Transverse colon (tissue), 4 donors: ENCODE measurements around the gene FAM234A. TPM values are rescaled to one million over a fixed set of nuclear protein-coding genes. Genes with fewer than 3 reads are reported as not detected.
"Not testable (repeated sequence)": the region's sequence is repeated elsewhere in the genome, so short reads cannot be mapped to it uniquely, and the experiment has no call there.

Source experiments
- DNase-seq: peaks from one replicate; pipeline ENCODE4 v3.0.0-alpha.2; 2019
- H3K27ac ChIP-seq, 4 donors: fragments of 200-600 bp; sonication (generic); 2 replicates each; pipeline ENCODE4 v1.5.1; 2016 to 2018; ENCODE audit warnings: inconsistent platforms in 4 of 4
- H3K27me3 ChIP-seq: fragments of 200-600 bp; sonication (generic); 2 replicates; pipeline ENCODE4 v1.5.1; 2017; ENCODE audit warnings: inconsistent platforms
- H3K36me3 ChIP-seq, 4 donors: fragments of 200-600 bp; sonication (generic); 2 replicates each; pipeline ENCODE4 v1.5.1; 2017 to 2019; ENCODE audit warnings: inconsistent platforms in 4 of 4
- H3K4me1 ChIP-seq, 4 donors: fragments of 200-600 bp; sonication (generic); 2 replicates each; pipeline ENCODE4 v1.5.1; 2017 to 2020; ENCODE audit warnings: inconsistent platforms in 4 of 4
- H3K4me3 ChIP-seq, 4 donors: fragments of 200-600 bp; sonication (generic); 1 replicate in 1 of 4; 2 replicates in 3 of 4; pipeline versions ENCODE4 v1.5.1 to v1.6.1; 2017 to 2019; ENCODE audit warnings: inconsistent platforms in 4 of 4
- H3K9me3 ChIP-seq, 2 donors: fragments of 200-600 bp; sonication (generic); 2 replicates each; pipeline ENCODE4 v1.5.1; 2017 to 2019; ENCODE audit warnings: inconsistent platforms in 2 of 2
- EP300 ChIP-seq: sonication (generic); formaldehyde crosslinking; IDR thresholded peaks from one replicate; pipeline ENCODE4 v1.6.1; 2017; ENCODE audit warnings: antibody characterized with exemption, low read depth
- POLR2A ChIP-seq: fragments of 450-650 bp; IDR thresholded peaks from one replicate; pipeline ENCODE4 v1.6.1; 2016; ENCODE audit warnings: antibody characterized with exemption, mild to moderate bottlenecking, moderate library complexity
- POLR2AphosphoS5 ChIP-seq, 3 donors: sonication (generic); formaldehyde crosslinking; IDR thresholded peaks; one replicate each; pipeline ENCODE4 v1.6.1; 2016; ENCODE audit warnings: antibody characterized with exemption in 3 of 3
- WGBS, 2 donors: methylation state at CpG; one replicate each; pipeline ENCODE4 v1.1.5; 2018; ENCODE audit warnings: low coverage in 1 of 2; 5-methylcytosine and 5-hydroxymethylcytosine counted together
- in situ Hi-C, 4 donors: fragments of 200-750 bp; cut with MboI; loops; one replicate each; pipeline versions ENCODE4 v1.15.0 to v1.15.1; 2017; ENCODE audit warnings: low sequenced_read_pairs in 3 of 4, low pct_ligation_motif_present in 1 of 4, low pct_unique_long_range_greater_than_20kb in 1 of 4
- intact Hi-C: fragments of 100-400 bp; cut with DNase I; formaldehyde crosslinking; loops from one replicate; pipeline ENCODE4 v1.15.1; 2023; ENCODE audit warnings: low total_unique reads
- total RNA-seq, 4 donors: library from RNA; depleted of rRNA; stranded (reverse); fragments of >200 nt; gene quantifications; one replicate each; pipeline ENCODE4 v1.1.0, GENCODE V29; 2016
- TF ChIP-seq, protein P1 (sequence below), 5 experiments: fragments of 200-600 bp in 3 of 5; fragments of 450-650 bp in 2 of 5; sonication (generic) in 3 of 5; IDR thresholded peaks; 1 replicate in 2 of 5; 2 replicates in 3 of 5; pipeline ENCODE4 v1.5.1; 2016 to 2017; ENCODE audit warnings: antibody characterized with exemption in 5 of 5, inconsistent platforms in 3 of 5, mild to moderate bottlenecking in 2 of 5, moderate library complexity in 1 of 5

Gene FAM234A
- total RNA-seq, 4 donors from 2014 or later, result 55.4 to 328 (median 112) TPM

DNA sequence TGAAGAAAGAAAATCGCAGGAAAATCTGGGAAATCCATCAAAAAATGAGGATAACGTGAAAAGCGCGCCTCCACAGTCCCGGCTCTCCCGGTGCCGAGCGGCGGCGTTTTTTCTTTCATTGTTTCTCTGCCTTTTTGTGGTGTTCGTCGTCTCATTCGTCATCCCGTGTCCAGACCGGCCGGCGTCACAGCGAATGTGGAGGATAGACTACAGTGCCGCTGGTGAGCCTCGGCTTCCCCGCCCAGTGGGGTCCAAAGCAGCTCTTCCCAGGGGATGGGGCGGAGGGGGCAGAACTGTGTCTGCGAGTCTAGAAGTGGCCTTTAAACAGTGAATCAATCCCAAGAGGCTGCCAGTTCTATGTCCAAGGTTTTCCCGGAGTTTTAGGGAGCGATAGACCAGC is 19.8 kb downstream of the FAM234A start:
- Histone ChIP-seq H3K9me3 (no peaks in the 10 kb centered on the region), H3K36me3 (peaks cover 0 to 9% (median 3%) of the 10 kb centered on the region in 4 donors), H3K27ac (peak overlapping the region in 2 of 4 donors; percentile 63 to 80), H3K4me1 (peaks cover 5 to 43% (median 27%) of the 10 kb centered on the region in 4 donors), H3K27me3 (no peaks in the 10 kb centered on the region), H3K4me3 (no peak overlapping the region)
- 80 to 96% methylated on average over 2 to 25 of the region's 25 CpGs for WGBS, 2 donors
- no peak for DNase-seq
- TF ChIP-seq POLR2AphosphoS5 (IDR thresholded peaks at IDR 0.05) (no peak), EP300 (no peak), POLR2A (no peak)
- intact Hi-C loops, result no loop called here
- in situ Hi-C loops, result no loop called here

DNA sequence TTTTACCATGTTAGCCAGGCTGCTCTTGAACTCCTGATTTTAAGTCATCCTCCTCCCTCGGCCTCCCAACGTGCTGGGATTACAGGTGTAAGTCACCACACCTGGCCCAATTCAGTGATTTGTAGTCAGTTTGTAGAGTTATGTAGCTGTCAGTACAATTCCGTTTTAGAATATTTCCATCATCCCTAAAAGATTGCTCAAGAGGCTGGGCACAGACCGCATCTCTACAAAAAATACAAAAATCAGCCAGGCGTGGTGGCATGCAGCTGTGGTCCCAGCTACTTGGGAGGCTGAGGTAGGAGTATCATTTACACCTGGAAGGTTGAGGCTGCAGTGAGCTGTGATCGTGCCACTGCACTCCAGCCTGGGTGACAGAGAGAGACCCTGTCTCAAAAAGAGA is 20.6 kb downstream of the FAM234A start:
- no peaks in the 10 kb centered on the region for H3K9me3 ChIP-seq
- in situ Hi-C loops, result no loop called here
- WGBS, 2 donors, result 92% methylated on average over 6 of the region's 6 CpGs; no CpG with 5 or more reads in 1 of the 2 donors
- TF ChIP-seq POLR2A (no peak), POLR2AphosphoS5 (IDR thresholded peaks at IDR 0.05) (no peak), EP300 (no peak)
- TF ChIP-seq, protein P1, sequence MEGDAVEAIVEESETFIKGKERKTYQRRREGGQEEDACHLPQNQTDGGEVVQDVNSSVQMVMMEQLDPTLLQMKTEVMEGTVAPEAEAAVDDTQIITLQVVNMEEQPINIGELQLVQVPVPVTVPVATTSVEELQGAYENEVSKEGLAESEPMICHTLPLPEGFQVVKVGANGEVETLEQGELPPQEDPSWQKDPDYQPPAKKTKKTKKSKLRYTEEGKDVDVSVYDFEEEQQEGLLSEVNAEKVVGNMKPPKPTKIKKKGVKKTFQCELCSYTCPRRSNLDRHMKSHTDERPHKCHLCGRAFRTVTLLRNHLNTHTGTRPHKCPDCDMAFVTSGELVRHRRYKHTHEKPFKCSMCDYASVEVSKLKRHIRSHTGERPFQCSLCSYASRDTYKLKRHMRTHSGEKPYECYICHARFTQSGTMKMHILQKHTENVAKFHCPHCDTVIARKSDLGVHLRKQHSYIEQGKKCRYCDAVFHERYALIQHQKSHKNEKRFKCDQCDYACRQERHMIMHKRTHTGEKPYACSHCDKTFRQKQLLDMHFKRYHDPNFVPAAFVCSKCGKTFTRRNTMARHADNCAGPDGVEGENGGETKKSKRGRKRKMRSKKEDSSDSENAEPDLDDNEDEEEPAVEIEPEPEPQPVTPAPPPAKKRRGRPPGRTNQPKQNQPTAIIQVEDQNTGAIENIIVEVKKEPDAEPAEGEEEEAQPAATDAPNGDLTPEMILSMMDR (IDR thresholded peaks at IDR 0.05), result no peak
- no peak overlapping the region for H3K4me3 ChIP-seq
- DNase-seq, result no peak
- peaks cover 0 to 11% (median 4%) of the 10 kb centered on the region in 4 donors for H3K36me3 ChIP-seq
- H3K4me1 ChIP-seq, result peaks cover 5 to 39% (median 25%) of the 10 kb centered on the region in 4 donors
- no peak overlapping the region for H3K27ac ChIP-seq
- no peaks in the 10 kb centered on the region for H3K27me3 ChIP-seq
- intact Hi-C loops, result no loop called here

DNA sequence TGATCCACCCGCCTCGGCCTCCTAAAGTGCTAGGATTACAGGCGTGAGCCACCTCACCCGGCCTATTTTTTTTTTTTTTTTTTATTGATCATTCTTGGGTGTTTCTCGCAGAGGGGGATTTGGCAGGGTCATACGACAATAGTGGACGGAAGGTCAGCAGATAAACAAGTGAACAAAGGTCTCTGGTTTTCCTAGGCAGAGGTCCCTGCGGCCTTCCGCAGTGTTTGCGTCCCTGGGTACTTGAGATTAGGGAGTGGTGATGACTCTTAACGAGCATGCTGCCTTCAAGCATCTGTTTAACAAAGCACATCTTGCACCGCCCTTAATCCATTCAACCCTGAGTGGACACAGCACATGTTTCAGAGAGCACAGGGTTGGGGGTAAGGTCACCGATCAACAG is 23.5 kb downstream of the FAM234A start:
- H3K27me3 ChIP-seq, in situ Hi-C loops, H3K27ac ChIP-seq, intact Hi-C loops, H3K4me3 ChIP-seq, H3K9me3 ChIP-seq, DNase-seq: not testable (repeated sequence)
- Histone ChIP-seq H3K36me3 (peaks cover 0 to 34% (median 11%) of the 10 kb centered on the region in 4 donors), H3K4me1 (peaks cover 5 to 14% (median 11%) of the 10 kb centered on the region in 4 donors)
- 92 to 94% methylated on average over 2 to 13 of the region's 13 CpGs for WGBS, 2 donors

DNA sequence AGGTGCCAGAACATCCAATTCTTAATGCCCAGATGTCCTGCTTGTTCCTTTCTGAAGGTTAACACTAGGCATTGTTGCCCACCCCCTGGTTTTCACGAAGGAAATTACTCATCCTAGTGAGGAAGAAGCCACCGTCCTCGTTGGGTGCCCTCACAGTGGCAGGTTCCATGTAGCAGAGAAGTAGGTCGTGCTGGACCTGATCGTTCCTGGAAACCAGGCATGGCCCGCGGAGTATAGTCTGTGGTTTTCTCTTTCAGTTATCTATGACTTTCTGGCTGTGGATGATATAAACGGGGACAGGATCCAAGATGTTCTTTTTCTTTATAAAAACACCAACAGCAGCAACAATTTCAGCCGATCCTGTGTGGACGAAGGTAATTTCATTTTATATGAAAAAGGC is 24.6 kb downstream of the FAM234A start:
- H3K9me3 ChIP-seq, result no peaks in the 10 kb centered on the region
- no peak overlapping the region for H3K4me3 ChIP-seq
- intact Hi-C loops (no loop called here), in situ Hi-C loops (no loop called here)
- no peak overlapping the region for H3K27ac ChIP-seq
- 78 to 80% methylated on average over 4 to 10 of the region's 10 CpGs for WGBS, 2 donors
- H3K36me3 ChIP-seq, result peaks cover 0 to 34% (median 10%) of the 10 kb centered on the region in 4 donors
- no peak for TF ChIP-seq EP300
- TF ChIP-seq, protein P1 (IDR thresholded peaks at IDR 0.05), result no peak
- no peak for TF ChIP-seq POLR2A
- no peak for TF ChIP-seq POLR2AphosphoS5 (IDR thresholded peaks at IDR 0.05)
- no peak for DNase-seq
- peaks cover 0 to 2% (median under 1%) of the 10 kb centered on the region in 4 donors for H3K4me1 ChIP-seq
- H3K27me3 ChIP-seq, result no peaks in the 10 kb centered on the region

DNA sequence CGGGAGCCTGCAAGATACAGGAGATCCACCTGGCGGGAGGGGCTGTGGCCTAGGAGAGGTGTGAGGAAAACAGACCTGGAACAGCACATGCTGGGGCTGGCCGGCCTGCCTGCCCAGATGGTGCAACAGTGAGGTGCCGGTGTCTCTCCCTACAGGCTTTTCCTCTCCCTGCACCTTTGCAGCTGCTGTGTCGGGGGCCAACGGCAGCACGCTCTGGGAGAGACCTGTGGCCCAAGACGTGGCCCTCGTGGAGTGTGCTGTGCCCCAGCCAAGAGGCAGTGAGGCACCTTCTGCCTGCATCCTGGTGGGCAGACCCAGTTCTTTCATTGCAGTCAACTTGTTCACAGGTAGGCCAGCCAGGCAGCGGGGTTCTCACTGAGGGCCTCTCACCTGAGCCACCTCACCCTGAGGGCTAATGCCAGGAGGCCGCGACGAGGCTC is 25.2 kb downstream of the FAM234A start:
- in situ Hi-C loops (no loop called here), intact Hi-C loops (no loop called here)
- 87 to 100% methylated on average over 2 to 8 of the region's 13 CpGs for WGBS, 2 donors
- Histone ChIP-seq H3K27me3 (no peaks in the 10 kb centered on the region), H3K4me3 (no peak overlapping the region), H3K36me3 (peaks cover 0 to 29% (median 7%) of the 10 kb centered on the region in 4 donors), H3K9me3 (no peaks in the 10 kb centered on the region), H3K4me1 (no peaks in the 10 kb centered on the region), H3K27ac (no peak overlapping the region)
- TF ChIP-seq POLR2AphosphoS5 (IDR thresholded peaks at IDR 0.05), result no peak
- TF ChIP-seq EP300, result no peak
- TF ChIP-seq, protein P1 (IDR thresholded peaks at IDR 0.05), result no peak
- TF ChIP-seq POLR2A, result no peak
- DNase-seq, result no peak
